Ovary (tissue), 3 donors: ENCODE measurements around the gene CTR9.

Experiments used
- CTCF ChIP-seq, 3 donors: fragments of 450-650 bp in 2 of 3; fragments of 200-600 bp in 1 of 3; IDR thresholded peaks; one replicate each; pipeline versions ENCODE4 v1.5.1 to v1.8.0; 2016 to 2022; ENCODE audit warnings: antibody characterized with exemption in 3 of 3, mild to moderate bottlenecking in 1 of 3
- POLR2A ChIP-seq: fragments of 450-650 bp; IDR thresholded peaks from one replicate; pipeline ENCODE4 v1.6.1; 2017; ENCODE audit warnings: antibody characterized with exemption, mild to moderate bottlenecking, moderate library complexity
- donor health status: DM: no; HTN: no; CAD: no.

- TF ChIP-seq CTCF (IDR thresholded peaks at IDR 0.05): no peak
- no peak for TF ChIP-seq POLR2A
These were observed 19.7 kb downstream of the CTR9 start for GRCh38 chr11:10770626-10771254.
